GM19455 (cell line): ENCODE data around the gene SERPINB10.

ENCODE experiments used
- ATAC-seq: cut with Tn5 transposase; IDR thresholded peaks from one replicate; pipeline ENCODE4 v1.9.1; 2021; ENCODE audit not compliant: unreplicated experiment

SERPINB10 gene

GRCh38 chr18:63979409-63979920, 71.7 kb downstream of the SERPINB10 start:
- ATAC-seq, result peak; percentile 84

DNA sequence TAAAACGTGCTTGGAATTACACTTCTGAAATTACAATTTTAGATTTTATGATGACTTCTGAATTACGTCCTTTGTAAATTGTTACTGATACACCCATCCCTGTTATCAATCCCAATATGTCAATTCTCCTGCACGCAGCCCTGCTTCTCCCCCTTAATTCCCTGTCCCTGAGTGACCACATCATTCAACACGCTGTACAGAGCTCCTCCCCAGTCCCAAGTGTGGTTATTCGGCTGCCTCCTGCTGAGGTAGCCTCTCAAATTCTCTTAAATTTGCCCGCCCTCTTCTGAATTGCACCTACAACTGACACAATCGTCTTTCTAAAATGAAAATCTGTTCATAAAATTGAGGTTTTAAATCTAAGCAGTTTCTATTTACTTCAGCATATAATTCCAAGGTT, 72.3 kb downstream of the SERPINB10 start:
- no peak for ATAC-seq

DNA sequence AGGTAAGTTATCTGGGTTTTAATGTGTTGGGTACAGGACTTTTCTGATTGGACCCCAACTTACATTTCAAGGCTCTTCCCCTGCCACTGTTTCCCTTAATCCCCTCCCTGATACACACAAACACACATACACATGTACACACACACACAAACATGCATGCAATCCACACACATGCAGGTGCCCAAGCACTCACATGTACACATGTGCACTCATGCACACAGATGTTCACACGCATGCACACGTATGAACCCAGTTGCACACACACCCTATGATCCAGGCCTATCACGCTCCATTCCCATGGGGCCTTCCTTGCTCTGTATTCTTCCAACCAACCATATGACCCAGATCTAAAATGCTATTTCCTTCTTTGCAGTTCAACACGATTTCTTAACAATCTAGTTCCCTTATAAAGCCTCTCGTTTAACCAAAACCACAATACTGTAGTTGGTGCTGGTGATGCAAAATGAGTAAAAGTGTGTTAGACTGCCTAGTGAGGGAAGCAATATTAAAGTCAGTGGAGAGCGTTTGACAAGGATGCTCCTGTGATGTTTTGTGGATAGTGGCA, 73.2 kb downstream of the SERPINB10 start:
- ATAC-seq, result no peak

DNA sequence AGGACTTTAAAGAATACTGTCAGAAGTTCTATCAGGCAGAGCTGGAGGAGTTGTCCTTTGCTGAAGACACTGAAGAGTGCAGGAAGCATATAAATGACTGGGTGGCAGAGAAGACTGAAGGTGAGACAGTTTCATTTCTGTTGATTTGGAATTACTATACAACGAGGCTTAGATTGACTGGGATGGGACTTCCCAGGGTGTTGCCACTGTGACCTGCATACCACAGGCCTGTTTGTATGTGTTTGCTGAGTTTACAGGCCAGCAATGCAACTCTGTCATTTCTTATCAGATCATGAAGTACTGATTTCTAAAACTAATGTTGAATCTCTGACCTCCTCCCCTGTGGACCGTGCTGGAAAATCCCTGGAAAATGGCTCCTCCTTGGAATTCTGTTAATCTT, 74.0 kb downstream of the SERPINB10 start:
- no peak for ATAC-seq

GRCh38 chr18:63982361-63982760, 74.6 kb downstream of the SERPINB10 start:
- no peak for ATAC-seq
